GM12873 (cell line): Measurements from ENCODE around the gene CCNB1IP1.

ENCODE experiments used
- TF ChIP-seq, protein P1 (sequence below): IDR thresholded peaks from 2 replicates; pipeline ENCODE4 v1.5.1; 2012; ENCODE audit warnings: low read depth, mild to moderate bottlenecking, moderate library complexity, low read length, control low read depth; ENCODE audit not compliant: insufficient read depth; ENCODE audit errors: missing control alignments

The CCNB1IP1 gene

DNA sequence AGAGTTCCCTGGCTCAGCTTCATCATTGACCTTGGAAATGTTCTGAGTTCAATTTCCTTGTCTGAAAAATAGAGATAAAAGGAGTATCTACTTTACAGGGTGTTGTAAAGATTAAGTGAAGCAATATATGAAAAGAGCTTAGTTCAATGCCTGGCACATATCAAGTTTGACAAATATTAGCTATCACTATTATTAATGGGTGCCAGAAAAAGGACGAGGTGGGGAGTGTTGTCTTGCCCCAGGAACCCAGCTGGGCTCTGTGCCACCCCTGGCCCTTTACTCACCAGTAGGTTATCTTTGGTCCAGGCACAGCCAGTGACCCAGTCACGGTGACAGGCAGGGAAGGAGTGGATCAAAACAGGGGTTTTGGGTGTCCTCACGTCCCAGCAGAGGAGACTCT, 42.4 kb upstream of the CCNB1IP1 start:
- TF ChIP-seq, protein P1, sequence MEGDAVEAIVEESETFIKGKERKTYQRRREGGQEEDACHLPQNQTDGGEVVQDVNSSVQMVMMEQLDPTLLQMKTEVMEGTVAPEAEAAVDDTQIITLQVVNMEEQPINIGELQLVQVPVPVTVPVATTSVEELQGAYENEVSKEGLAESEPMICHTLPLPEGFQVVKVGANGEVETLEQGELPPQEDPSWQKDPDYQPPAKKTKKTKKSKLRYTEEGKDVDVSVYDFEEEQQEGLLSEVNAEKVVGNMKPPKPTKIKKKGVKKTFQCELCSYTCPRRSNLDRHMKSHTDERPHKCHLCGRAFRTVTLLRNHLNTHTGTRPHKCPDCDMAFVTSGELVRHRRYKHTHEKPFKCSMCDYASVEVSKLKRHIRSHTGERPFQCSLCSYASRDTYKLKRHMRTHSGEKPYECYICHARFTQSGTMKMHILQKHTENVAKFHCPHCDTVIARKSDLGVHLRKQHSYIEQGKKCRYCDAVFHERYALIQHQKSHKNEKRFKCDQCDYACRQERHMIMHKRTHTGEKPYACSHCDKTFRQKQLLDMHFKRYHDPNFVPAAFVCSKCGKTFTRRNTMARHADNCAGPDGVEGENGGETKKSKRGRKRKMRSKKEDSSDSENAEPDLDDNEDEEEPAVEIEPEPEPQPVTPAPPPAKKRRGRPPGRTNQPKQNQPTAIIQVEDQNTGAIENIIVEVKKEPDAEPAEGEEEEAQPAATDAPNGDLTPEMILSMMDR: no peak

- TF ChIP-seq, protein P1: no peak
These were observed 39.7 kb upstream of the CCNB1IP1 start for GRCh38 chr14:20372796-20373195.

GRCh38 chr14:20365928-20366327, 32.8 kb upstream of the CCNB1IP1 start:
- TF ChIP-seq, protein P1: no peak

DNA sequence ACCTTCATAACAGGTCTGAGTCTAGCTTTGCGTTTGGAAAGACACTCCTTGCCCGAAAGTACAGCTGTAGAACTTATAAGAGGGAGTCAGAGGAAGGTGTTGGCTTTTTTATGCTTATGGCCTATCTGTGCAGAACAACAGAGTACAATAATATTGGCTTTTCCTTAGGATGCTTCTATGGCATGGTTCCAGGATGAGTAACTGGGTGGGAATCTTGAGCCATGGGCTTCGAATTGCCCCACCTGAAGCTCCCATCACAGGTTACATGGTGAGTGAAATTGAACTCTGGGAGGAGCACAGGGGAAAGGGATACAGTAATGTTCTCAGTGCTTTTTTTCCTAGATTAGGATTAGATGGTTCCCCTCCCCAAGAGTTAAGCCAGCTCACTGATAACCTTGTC, 23.3 kb upstream of the CCNB1IP1 start:
- TF ChIP-seq, protein P1: no peak

GRCh38 chr14:20350860-20351259, 17.8 kb upstream of the CCNB1IP1 start:
- TF ChIP-seq, protein P1: peak; percentile 14

DNA sequence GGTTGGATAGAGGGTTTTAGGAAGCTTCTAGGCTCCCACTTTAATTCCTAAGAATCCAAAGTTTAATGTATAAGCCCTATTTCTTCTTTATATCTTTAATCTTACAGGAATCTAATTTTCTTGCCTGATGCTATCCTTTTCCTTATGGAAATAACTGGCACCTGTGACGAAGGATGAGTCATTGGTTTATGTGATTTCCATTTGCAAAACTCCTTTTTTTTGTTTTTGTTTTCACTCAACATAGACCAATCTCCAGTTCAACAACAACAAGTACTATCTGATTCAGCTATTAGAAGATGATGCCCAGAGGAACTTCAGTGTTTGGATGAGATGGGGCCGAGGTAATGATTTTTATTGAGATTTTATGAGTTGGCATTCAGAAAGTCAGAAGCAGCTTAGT, 17.2 kb upstream of the CCNB1IP1 start:
- TF ChIP-seq, protein P1: no peak

DNA sequence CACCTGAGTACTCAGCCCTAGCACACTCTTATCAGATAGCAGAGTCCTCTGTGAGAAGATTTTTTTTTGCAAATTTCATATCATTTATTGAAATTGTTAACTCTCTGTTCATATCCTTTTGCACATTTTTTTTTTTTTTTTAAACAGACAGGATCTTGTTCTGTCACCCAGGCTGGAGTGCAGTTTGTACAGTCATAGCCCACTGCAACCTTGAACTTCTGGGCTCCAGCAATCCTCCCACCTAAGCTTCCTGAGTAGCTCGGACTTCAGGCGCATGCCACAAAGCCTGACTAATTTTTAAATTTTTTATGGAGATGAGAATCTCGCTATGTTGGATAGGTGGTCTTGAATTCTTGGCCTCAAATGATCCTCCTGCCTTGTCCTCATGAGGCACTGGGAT, 14.7 kb upstream of the CCNB1IP1 start:
- TF ChIP-seq, protein P1: no peak
